ENCODE measurements around the gene OR3A2. TPM values are rescaled to one million over a fixed set of nuclear protein-coding genes. Genes with fewer than 3 reads are reported as not detected.
"Not testable (repeated sequence)": the region's sequence is repeated elsewhere in the genome, so short reads cannot be mapped to it uniquely, and the experiment has no call there.

The OR3A2 gene
- not detected for total RNA-seq

GRCh38 chr17:3385869-3386816 lies at the start of gene OR3A2:
Gene OR3A2 (minus strand): TSS chr17:3386308.
- Histone ChIP-seq H3K9me3 (no peaks in the 10 kb centered on the region), H3K4me1 (no peaks in the 10 kb centered on the region), H3K27me3 (peaks cover 38% of the 10 kb centered on the region), H3K27ac (no peak within 1 kb of the TSS), H3K36me3 (no peaks in the 10 kb centered on the region), H3K4me3 (no peak within 1 kb of the TSS)
- DNase-seq, result no peak
- TF ChIP-seq CTCF (IDR thresholded peaks at IDR 0.05) (no peak), POLR2AphosphoS5 (IDR thresholded peaks at IDR 0.05) (no peak), POLR2A (IDR thresholded peaks at IDR 0.05) (no peak)
- 55 to 96% methylated on average over 4 to 92 of the region's 92 CpGs for WGBS, 2 donors (ENCODE audit: low coverage in 1 of 2)
- in situ Hi-C loops (cut with MboI; ENCODE audit: low pct_ligation_motif_present in 1 of 4, low pct_unique_long_range_greater_than_20kb in 1 of 4, low sequenced_read_pairs in 3 of 4), result loop anchor here in 1 of 4 donors (25.0 kb wide), 1 partner anchor 101 kb away; the partner anchor contains the start of gene ASPA
- intact Hi-C loops (cut with DNase I; ENCODE audit: low total_unique reads), result no loop called here

- no peaks in the 10 kb centered on the region for H3K36me3 ChIP-seq
- WGBS, 2 donors (ENCODE audit: low coverage in 1 of 2), result 67 to 72% methylated on average over 3 of the region's 3 CpGs
- in situ Hi-C loops (cut with MboI; ENCODE audit: low pct_ligation_motif_present in 1 of 4, low pct_unique_long_range_greater_than_20kb in 1 of 4, low sequenced_read_pairs in 3 of 4), result no loop called here
- DNase-seq, result no peak
- H3K4me1 ChIP-seq, result no peaks in the 10 kb centered on the region
- no peak within 1 kb of the TSS for H3K27ac ChIP-seq
- peaks cover 8% of the 10 kb centered on the region for H3K27me3 ChIP-seq
- no peaks in the 10 kb centered on the region for H3K9me3 ChIP-seq
- intact Hi-C loops (cut with DNase I; ENCODE audit: low total_unique reads), result no loop called here
- TF ChIP-seq CTCF (IDR thresholded peaks at IDR 0.05) (no peak), POLR2AphosphoS5 (IDR thresholded peaks at IDR 0.05) (no peak), EP300 (IDR thresholded peaks at IDR 0.05; ENCODE audit: low read depth) (no peak), POLR2A (IDR thresholded peaks at IDR 0.05) (no peak)
- no peak within 1 kb of the TSS for H3K4me3 ChIP-seq
Observed at GRCh38 chr17:3433741-3434140, 47.6 kb upstream of the OR3A2 start, which contains the start of gene OR1E2. Gene OR1E2 (minus strand): TSS chr17:3433841. CDS start chr17:3433841, 0 bp downstream.

- H3K9me3 ChIP-seq; in situ Hi-C loops (cut with MboI; ENCODE audit: low pct_ligation_motif_present in 1 of 4, low pct_unique_long_range_greater_than_20kb in 1 of 4, low sequenced_read_pairs in 3 of 4); H3K27me3 ChIP-seq; H3K36me3 ChIP-seq; H3K4me1 ChIP-seq; intact Hi-C loops (cut with DNase I; ENCODE audit: low total_unique reads); DNase-seq; H3K27ac ChIP-seq; H3K4me3 ChIP-seq: not testable (repeated sequence)
- WGBS, 2 donors (ENCODE audit: low coverage in 1 of 2), result 50% methylated on average over 7 of the region's 7 CpGs; no CpG with 5 or more reads in 1 of the 2 donors
Observed at GRCh38 chr17:3433215-3433614, 47.1 kb upstream of the OR3A2 start.

GRCh38 chr17:3418222-3418621 lies 32.1 kb upstream of the OR3A2 start:
- H3K9me3 ChIP-seq, result no peaks in the 10 kb centered on the region
- in situ Hi-C loops (cut with MboI; ENCODE audit: low pct_ligation_motif_present in 1 of 4, low pct_unique_long_range_greater_than_20kb in 1 of 4, low sequenced_read_pairs in 3 of 4), result no loop called here
- no peaks in the 10 kb centered on the region for H3K36me3 ChIP-seq
- no peaks in the 10 kb centered on the region for H3K4me1 ChIP-seq
- no peak for DNase-seq
- H3K4me3 ChIP-seq, result no peak overlapping the region
- no peaks in the 10 kb centered on the region for H3K27me3 ChIP-seq
- no peak for TF ChIP-seq POLR2A (IDR thresholded peaks at IDR 0.05)
- no peak for TF ChIP-seq POLR2AphosphoS5 (IDR thresholded peaks at IDR 0.05)
- no peak for TF ChIP-seq CTCF (IDR thresholded peaks at IDR 0.05)
- TF ChIP-seq EP300 (IDR thresholded peaks at IDR 0.05; ENCODE audit: low read depth), result no peak
- no peak overlapping the region for H3K27ac ChIP-seq
- 46 to 66% methylated on average over 2 of the region's 2 CpGs for WGBS, 2 donors (ENCODE audit: low coverage in 1 of 2)
- intact Hi-C loops (cut with DNase I; ENCODE audit: low total_unique reads), result no loop called here

Measured in transverse colon (tissue), 4 donors.